Epithelial cell of proximal tubule (primary cell): ENCODE measurements around the gene PRDX2. TPM values are rescaled to one million over a fixed set of nuclear protein-coding genes. Genes with fewer than 3 reads are reported as not detected.
"Not testable (repeated sequence)": the region's sequence is repeated elsewhere in the genome, so short reads cannot be mapped to it uniquely, and the experiment has no call there.

Source experiments
- DNase-seq: peaks from one replicate; pipeline ENCODE4 v3.0.0-alpha.2; 2011; ENCODE audit warnings: low read depth
- H3K4me3 ChIP-seq: 2 replicates; pipeline ENCODE4 v1.5.1; 2011; ENCODE audit warnings: low read depth, mild to moderate bottlenecking, low read length
- total RNA-seq: library from RNA; depleted of rRNA; stranded (reverse); fragments of >200 nt; gene quantifications from 2 replicates; pipeline ENCODE4 v1.2.3, GENCODE V29; 2015
- TF ChIP-seq, protein P1 (sequence below): conservative IDR thresholded peaks from 2 replicates; pipeline ENCODE4 v1.5.1; 2012; ENCODE audit warnings: low read depth, mild to moderate bottlenecking, low read length

The PRDX2 gene
- total RNA-seq, 1 donor from 2014 or later, result 571 TPM

DNA sequence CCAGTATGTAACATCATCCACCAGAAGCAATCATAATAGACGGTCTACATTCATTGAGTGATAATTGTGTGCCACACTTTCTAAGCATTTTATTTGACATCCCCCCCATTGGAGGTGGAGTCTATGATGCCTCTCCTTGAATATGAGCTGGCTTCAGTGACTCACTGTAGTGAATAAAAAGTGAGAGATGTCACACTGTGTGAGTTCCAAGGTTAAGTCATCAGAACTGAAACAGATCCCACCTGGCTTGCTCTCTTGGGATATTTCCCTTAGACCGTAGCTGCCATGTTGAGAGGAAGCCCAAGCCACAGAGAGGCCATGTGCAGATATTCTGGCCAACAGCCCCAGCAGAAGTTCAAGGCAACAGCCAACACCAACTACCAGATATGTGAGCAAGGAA lies 20.2 kb upstream of the PRDX2 start:
- no peak for DNase-seq
- no peak overlapping the region for H3K4me3 ChIP-seq
- TF ChIP-seq, protein P1, sequence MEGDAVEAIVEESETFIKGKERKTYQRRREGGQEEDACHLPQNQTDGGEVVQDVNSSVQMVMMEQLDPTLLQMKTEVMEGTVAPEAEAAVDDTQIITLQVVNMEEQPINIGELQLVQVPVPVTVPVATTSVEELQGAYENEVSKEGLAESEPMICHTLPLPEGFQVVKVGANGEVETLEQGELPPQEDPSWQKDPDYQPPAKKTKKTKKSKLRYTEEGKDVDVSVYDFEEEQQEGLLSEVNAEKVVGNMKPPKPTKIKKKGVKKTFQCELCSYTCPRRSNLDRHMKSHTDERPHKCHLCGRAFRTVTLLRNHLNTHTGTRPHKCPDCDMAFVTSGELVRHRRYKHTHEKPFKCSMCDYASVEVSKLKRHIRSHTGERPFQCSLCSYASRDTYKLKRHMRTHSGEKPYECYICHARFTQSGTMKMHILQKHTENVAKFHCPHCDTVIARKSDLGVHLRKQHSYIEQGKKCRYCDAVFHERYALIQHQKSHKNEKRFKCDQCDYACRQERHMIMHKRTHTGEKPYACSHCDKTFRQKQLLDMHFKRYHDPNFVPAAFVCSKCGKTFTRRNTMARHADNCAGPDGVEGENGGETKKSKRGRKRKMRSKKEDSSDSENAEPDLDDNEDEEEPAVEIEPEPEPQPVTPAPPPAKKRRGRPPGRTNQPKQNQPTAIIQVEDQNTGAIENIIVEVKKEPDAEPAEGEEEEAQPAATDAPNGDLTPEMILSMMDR, result no peak

DNA sequence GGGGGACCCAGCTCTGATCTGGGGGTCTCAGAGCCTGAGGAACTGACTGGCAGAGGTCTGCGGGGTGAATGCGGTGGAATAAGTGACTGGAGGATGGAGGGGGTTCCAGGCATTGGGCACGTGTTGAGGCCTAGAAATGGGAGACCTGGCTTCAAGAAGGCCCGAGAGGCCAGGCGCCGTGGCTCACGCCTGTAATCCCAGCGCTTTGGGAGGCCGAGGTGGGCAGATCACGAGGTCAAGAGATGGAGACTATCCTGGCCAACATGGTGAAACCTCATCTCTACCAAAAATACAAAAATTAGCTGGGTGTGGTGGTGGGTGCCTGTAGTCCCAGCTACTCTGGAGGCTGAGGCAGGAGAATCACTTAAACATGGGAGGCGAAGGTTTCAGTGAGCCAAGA lies 16.2 kb upstream of the PRDX2 start:
- not testable (repeated sequence) for DNase-seq, H3K4me3 ChIP-seq

DNA sequence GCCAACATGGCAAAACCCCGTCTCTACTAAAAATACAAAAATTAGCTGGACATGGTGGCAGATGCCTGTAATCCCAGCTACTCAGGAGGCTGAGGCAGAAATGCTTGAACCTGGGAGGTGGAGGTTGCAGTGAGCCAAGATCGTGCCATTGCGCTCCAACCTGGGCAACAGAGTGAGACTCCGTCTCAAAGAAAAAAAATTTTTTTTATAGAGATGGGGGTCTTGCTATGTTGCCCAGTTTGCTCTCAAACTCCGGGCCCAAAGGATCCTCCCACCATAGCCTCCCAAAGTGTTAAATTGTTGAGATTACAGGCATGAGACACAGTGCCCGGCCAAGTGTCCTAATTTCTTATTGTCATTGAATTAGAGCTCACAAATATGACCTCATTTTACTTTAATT lies 15.6 kb upstream of the PRDX2 start:
- not testable (repeated sequence) for DNase-seq

DNA sequence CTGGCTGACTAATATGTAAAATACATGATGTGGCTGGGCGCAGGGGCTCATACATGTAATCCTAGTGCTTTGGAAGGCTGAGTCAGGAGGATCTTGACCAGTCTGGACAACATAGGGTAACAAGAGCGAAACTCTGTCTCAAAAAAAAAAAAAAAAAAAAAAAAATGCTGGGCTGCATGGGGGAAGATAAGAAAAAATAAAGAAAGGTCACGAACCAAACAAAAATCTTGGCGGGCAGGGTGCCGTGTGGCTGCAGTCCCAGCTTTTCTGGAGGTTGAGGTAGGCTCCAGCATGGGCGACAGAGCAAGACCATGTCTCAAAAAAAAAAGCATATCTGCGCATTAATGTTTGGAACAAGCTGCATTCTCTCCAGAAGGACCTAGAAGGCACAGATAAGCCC lies 13.5 kb upstream of the PRDX2 start:
- DNase-seq, result no peak
- H3K4me3 ChIP-seq, result no peak overlapping the region
- TF ChIP-seq, protein P1, result no peak

More for the DNA sequence above, 15.6 kb upstream of the PRDX2 start:
- not testable (repeated sequence) for H3K4me3 ChIP-seq

DNA sequence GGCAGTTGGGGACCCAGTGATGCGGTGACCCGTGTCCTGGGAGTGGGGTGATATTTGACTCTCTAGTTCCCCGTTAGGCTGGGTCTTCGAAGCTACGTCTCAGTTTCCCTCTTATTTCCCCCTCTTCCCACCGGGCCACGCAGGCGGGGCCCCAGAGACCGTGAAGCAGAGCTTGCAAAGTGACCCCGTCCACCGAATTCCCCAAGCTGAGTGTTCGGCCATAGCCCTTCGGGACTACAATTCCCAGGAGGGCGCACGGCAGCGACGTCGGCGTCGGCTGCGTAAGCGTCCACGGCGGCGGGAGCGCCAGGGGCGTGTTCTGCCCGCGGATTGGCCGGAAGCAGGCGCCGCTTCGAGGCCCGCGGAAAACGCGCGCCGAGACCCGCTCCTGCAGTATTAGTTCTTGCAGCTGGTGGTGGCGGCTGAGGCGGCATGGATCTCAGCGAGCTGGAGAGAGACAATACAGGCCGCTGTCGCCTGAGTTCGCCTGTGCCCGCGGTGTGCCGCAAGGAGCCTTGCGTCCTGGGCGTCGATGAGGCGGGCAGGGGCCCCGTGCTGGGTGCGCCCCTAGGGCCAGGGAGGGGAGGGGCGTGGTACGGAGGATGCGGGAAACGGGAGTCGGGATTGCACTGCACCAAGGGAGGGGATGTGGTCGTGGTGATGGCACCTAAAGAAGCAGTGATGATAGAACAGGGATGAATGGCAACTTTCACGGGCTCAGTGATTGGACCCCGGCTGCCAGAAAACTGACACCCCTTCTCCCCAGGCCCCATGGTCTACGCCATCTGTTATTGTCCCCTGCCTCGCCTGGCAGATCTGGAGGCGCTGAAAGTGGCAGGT lies 4.9 kb upstream of the PRDX2 start, which contains the start of gene RNASEH2A:
RNASEH2A (plus strand) TSS at position 343 of the 840 bp plus-strand sequence; CDS start at position 433, 90 bp downstream.
- peak within 1 kb of the TSS; percentile 88 for H3K4me3 ChIP-seq
- TF ChIP-seq, protein P1, result no peak
- DNase-seq, result no peak

DNA sequence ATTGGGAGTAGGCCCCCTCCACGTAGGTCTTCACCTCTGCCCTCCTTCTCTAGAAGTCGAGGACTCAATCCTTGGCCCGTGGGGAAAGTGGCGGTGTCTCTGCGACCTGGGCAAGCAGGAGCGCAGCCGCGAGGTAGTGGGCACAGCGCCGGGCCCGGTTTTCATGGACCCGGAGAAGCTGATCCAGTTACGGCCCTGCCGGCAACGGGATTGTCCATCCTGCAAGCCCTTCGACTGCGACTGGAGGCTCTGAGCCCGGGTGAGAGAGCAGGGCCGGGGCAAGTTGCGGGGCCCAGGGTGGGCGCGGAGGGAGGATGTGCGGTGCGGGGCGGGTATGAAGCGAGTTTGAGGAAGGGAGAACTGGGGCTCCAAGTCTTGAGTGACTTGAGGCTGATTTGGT lies 2.5 kb upstream of the PRDX2 start:
- TF ChIP-seq, protein P1, result no peak
- DNase-seq, result no peak
- H3K4me3 ChIP-seq, result no peak overlapping the region

DNA sequence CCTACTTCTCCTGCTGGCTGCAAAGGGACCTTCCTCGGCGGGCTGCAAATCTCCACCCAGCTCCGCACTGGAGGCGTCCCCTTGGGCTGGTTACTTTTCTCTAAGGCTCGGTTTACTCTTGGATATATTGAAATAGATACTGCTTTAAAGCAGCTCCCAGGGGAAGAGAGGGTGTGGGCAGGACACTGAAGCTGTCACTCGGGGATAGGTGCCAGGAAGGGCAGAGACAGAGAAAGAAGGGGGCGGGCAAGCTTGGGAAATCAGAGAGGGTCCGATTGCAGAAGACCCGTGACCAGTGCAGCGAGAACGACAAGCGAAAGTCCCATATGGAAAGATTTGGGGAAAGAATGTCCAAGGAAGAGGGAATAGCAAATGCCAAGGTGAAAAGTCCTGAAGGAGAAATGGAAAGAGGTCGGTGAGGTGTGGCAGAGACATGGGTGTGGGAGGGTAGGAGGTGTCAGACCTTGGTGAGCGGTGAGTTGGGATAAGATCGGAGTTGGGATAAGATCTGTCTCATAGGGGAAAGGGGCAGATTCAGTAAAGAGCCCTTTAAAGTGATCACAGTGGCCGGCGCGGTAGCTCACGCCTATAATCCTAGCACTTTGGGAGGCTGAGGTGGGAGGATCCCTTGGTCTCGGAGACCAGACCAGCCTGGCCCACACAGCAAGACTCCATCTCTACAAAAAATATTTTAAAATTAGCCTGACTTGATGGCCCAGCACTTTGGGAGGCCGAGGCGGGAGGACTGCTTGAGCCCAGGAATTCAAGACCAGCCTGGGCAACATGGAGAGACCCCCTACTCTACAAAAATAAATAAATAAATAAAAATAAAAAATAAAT lies 887 bp upstream of the PRDX2 start:
- TF ChIP-seq, protein P1, result no peak
- no peak for DNase-seq
- peak overlapping the region; percentile 82 for H3K4me3 ChIP-seq
